Astrocyte (in vitro differentiated cells and primary cell): ENCODE results near the gene ARMC9. TPM values are rescaled to one million over a fixed set of nuclear protein-coding genes. Genes with fewer than 3 reads are reported as not detected.

Experiments
- DNase-seq: peaks from one replicate; pipeline ENCODE4 v3.0.0-alpha.2; 2010; ENCODE audit warnings: low read depth
- FAIRE-seq: peaks from 2 replicates; lab custom pipeline; 2011; peaks lifted over from hg19 to GRCh38; lab: Jason Lieb, UNC
- H2AFZ ChIP-seq: 2 replicates; pipeline ENCODE4 v1.6.0; 2012; ENCODE audit warnings: low read depth, low read length, inconsistent platforms
- H3K27ac ChIP-seq: 2 replicates; pipeline ENCODE4 v1.5.1; 2011; ENCODE audit warnings: low read depth, low read length, inconsistent platforms
- H3K27me3 ChIP-seq: 2 replicates; pipeline ENCODE4 v1.6.0; 2011; ENCODE audit warnings: low read length, inconsistent platforms; ENCODE audit not compliant: insufficient read depth
- H3K36me3 ChIP-seq: 2 replicates; pipeline ENCODE4 v1.5.1; 2011; ENCODE audit warnings: low read length, inconsistent platforms; ENCODE audit not compliant: insufficient read depth
- H3K4me1 ChIP-seq: 2 replicates; pipeline ENCODE4 v1.5.1; 2011; ENCODE audit warnings: low read length, inconsistent platforms; ENCODE audit not compliant: insufficient read depth
- H3K4me2 ChIP-seq: 2 replicates; pipeline ENCODE4 v1.6.0; 2012; ENCODE audit warnings: low read length, inconsistent platforms
- H3K4me3 ChIP-seq: 2 replicates; pipeline ENCODE4 v1.5.1; 2011; ENCODE audit warnings: low read depth, mild to moderate bottlenecking, low read length, inconsistent platforms; ENCODE audit not compliant: insufficient read depth
- H3K79me2 ChIP-seq: 2 replicates; pipeline ENCODE4 v1.6.0; 2012; ENCODE audit warnings: mild to moderate bottlenecking, low read length, inconsistent platforms; ENCODE audit not compliant: insufficient read depth
- H3K9ac ChIP-seq: 2 replicates; pipeline ENCODE4 v1.6.0; 2012; ENCODE audit warnings: mild to moderate bottlenecking, low read length, inconsistent platforms
- H3K9me3 ChIP-seq: 2 replicates; pipeline ENCODE4 v1.5.1; 2012; ENCODE audit warnings: low read depth, mild to moderate bottlenecking, low read length, inconsistent platforms; ENCODE audit not compliant: insufficient read depth
- H4K20me1 ChIP-seq: 2 replicates; pipeline ENCODE4 v1.6.0; 2012; ENCODE audit warnings: low read length, inconsistent platforms; ENCODE audit not compliant: insufficient read depth
- H3K27ac Mint-ChIP-seq: one replicate; pipeline ENCODE4 v1.8.0; 2021; ENCODE audit warnings: mild to moderate bottlenecking, mixed read lengths; ENCODE audit not compliant: unreplicated experiment
- H3K27me3 Mint-ChIP-seq: one replicate; pipeline ENCODE4 v1.8.0; 2021; ENCODE audit warnings: low read depth, mixed read lengths; ENCODE audit not compliant: unreplicated experiment
- H3K36me3 Mint-ChIP-seq: one replicate; pipeline ENCODE4 v1.8.0; 2021; ENCODE audit warnings: low read depth, mixed read lengths; ENCODE audit not compliant: unreplicated experiment
- H3K4me1 Mint-ChIP-seq: one replicate; pipeline ENCODE4 v1.8.0; 2021; ENCODE audit warnings: low read depth, mixed read lengths; ENCODE audit not compliant: unreplicated experiment
- H3K4me3 Mint-ChIP-seq: one replicate; pipeline ENCODE4 v1.8.0; 2021; ENCODE audit warnings: mild to moderate bottlenecking, moderate library complexity, mixed read lengths; ENCODE audit not compliant: unreplicated experiment
- H3K9me3 Mint-ChIP-seq: one replicate; pipeline ENCODE4 v1.8.0; 2021; ENCODE audit warnings: mild to moderate bottlenecking, mixed read lengths; ENCODE audit not compliant: unreplicated experiment
- CTCF ChIP-seq: IDR thresholded peaks from 2 replicates; pipeline ENCODE4 v1.5.1; 2011; ENCODE audit warnings: low read depth, mild to moderate bottlenecking, inconsistent platforms, low read length, moderate library complexity; ENCODE audit not compliant: insufficient read depth
- EZH2 ChIP-seq: IDR thresholded peaks from 2 replicates; pipeline ENCODE4 v1.6.1; 2012; ENCODE audit warnings: mild to moderate bottlenecking, low read length, inconsistent platforms; ENCODE audit not compliant: insufficient read depth
- total RNA-seq: library from RNA; stranded (reverse); gene quantifications from 2 replicates; pipeline ENCODE4 v1.2.1, GENCODE V29; 2021

The ARMC9 gene
- total RNA-seq, 1 donor from 2014 or later, result 52.4 TPM

GRCh38 chr2:231397928-231398294 is 199.5 kb downstream of the ARMC9 start:
- no peaks in the 10 kb centered on the region for H3K79me2 ChIP-seq
- DNase-seq, result no peak
- Mint-ChIP-seq H3K27me3 (peaks cover 39% of the 10 kb centered on the region), H3K27ac (no peak overlapping the region), H3K9me3 (no peaks in the 10 kb centered on the region), H3K36me3 (no peaks in the 10 kb centered on the region), H3K4me3 (no peak overlapping the region), H3K4me1 (peaks cover 10% of the 10 kb centered on the region)
- no peak overlapping the region for H2AFZ ChIP-seq
- H4K20me1 ChIP-seq, result no peaks in the 10 kb centered on the region
- peaks cover 7% of the 10 kb centered on the region for H3K4me1 ChIP-seq
- no peak overlapping the region for H3K27ac ChIP-seq
- no peak for TF ChIP-seq EZH2
- TF ChIP-seq CTCF, result no peak
- FAIRE-seq, result no peak
- no peaks in the 10 kb centered on the region for H3K9me3 ChIP-seq
- peaks cover 11% of the 10 kb centered on the region for H3K27me3 ChIP-seq
- no peak overlapping the region for H3K4me2 ChIP-seq
- no peak overlapping the region for H3K4me3 ChIP-seq
- H3K9ac ChIP-seq, result no peak overlapping the region
- H3K36me3 ChIP-seq, result no peaks in the 10 kb centered on the region

- Mint-ChIP-seq H3K4me1 (peaks cover 17% of the 10 kb centered on the region), H3K9me3 (no peaks in the 10 kb centered on the region), H3K4me3 (no peak overlapping the region), H3K27me3 (peaks cover 32% of the 10 kb centered on the region), H3K36me3 (no peaks in the 10 kb centered on the region), H3K27ac (no peak overlapping the region)
- Histone ChIP-seq H2AFZ (no peak overlapping the region), H3K4me1 (peaks cover 12% of the 10 kb centered on the region), H3K36me3 (no peaks in the 10 kb centered on the region), H3K9ac (no peak overlapping the region), H4K20me1 (no peaks in the 10 kb centered on the region), H3K27me3 (peaks cover 11% of the 10 kb centered on the region), H3K9me3 (no peaks in the 10 kb centered on the region), H3K4me3 (no peak overlapping the region), H3K79me2 (no peaks in the 10 kb centered on the region), H3K27ac (no peak overlapping the region), H3K4me2 (no peak overlapping the region)
- TF ChIP-seq EZH2 (no peak), CTCF (no peak)
- FAIRE-seq, result no peak
- no peak for DNase-seq
Observed at GRCh38 chr2:231398585-231398984, 200.2 kb downstream of the ARMC9 start.

GRCh38 chr2:231399046-231399852 is 200.8 kb downstream of the ARMC9 start:
- TF ChIP-seq EZH2, result no peak
- TF ChIP-seq CTCF, result no peak
- Histone ChIP-seq H3K79me2 (no peaks in the 10 kb centered on the region), H3K4me3 (no peak overlapping the region), H3K9me3 (no peaks in the 10 kb centered on the region), H4K20me1 (no peaks in the 10 kb centered on the region), H3K36me3 (no peaks in the 10 kb centered on the region), H2AFZ (no peak overlapping the region), H3K27me3 (peaks cover 11% of the 10 kb centered on the region), H3K27ac (no peak overlapping the region), H3K4me1 (peaks cover 17% of the 10 kb centered on the region), H3K4me2 (no peak overlapping the region), H3K9ac (no peak overlapping the region)
- Mint-ChIP-seq H3K27me3 (peaks cover 30% of the 10 kb centered on the region), H3K27ac (no peak overlapping the region), H3K9me3 (no peaks in the 10 kb centered on the region), H3K36me3 (no peaks in the 10 kb centered on the region), H3K4me1 (peaks cover 17% of the 10 kb centered on the region), H3K4me3 (no peak overlapping the region)
- DNase-seq (no peak), FAIRE-seq (no peak)
